Activated CD8-positive, alpha-beta memory T cell treated with anti-CD3 and anti-CD28 coated beads, Interleukin-2, amount 50 U/mL, for 1 hour (primary cell): Measurements from ENCODE around the gene KIF19.
A peak's percentile ranks its signal among the peaks of the same experiment; 100 is the strongest.

Experiments used
- DNase-seq: peaks from one replicate; pipeline ENCODE4 v3.0.0-alpha.2; 2020; ENCODE audit errors: extremely low read depth

Gene KIF19

GRCh38 chr17:74362810-74363498 lies 36.9 kb downstream of the KIF19 start:
- no peak for DNase-seq

GRCh38 chr17:74367206-74367605 lies 41.2 kb downstream of the KIF19 start, which contains the start of gene GPR142:
TSS of gene GPR142 (plus strand) at chr17:74367506. CDS start at chr17:74369541, 2,035 bp downstream.
- no peak for DNase-seq

- peak; percentile 36 for DNase-seq
Observed at GRCh38 chr17:74368341-74369081, 42.5 kb downstream of the KIF19 start.

GRCh38 chr17:74369221-74369620 lies 43.2 kb downstream of the KIF19 start:
- DNase-seq: peak; percentile 22

GRCh38 chr17:74369665-74370490 lies 43.9 kb downstream of the KIF19 start:
- DNase-seq: no peak

- DNase-seq: no peak
Observed at GRCh38 chr17:74371653-74372147, 45.7 kb downstream of the KIF19 start.

- DNase-seq: no peak
Observed at GRCh38 chr17:74372426-74372825, 46.4 kb downstream of the KIF19 start.

GRCh38 chr17:74373838-74374606 lies 48.0 kb downstream of the KIF19 start:
- DNase-seq: no peak

- DNase-seq: no peak
Observed at GRCh38 chr17:74374858-74375257, 48.8 kb downstream of the KIF19 start.

GRCh38 chr17:74379495-74380085 lies 53.6 kb downstream of the KIF19 start:
- DNase-seq: peak; percentile 75

GRCh38 chr17:74380086-74380958 lies 54.3 kb downstream of the KIF19 start:
- no peak for DNase-seq

GRCh38 chr17:74380959-74381808 lies 55.2 kb downstream of the KIF19 start:
- no peak for DNase-seq

GRCh38 chr17:74383141-74383540 lies 57.1 kb downstream of the KIF19 start:
- no peak for DNase-seq

GRCh38 chr17:74385201-74385600 lies 59.2 kb downstream of the KIF19 start:
- DNase-seq: no peak

GRCh38 chr17:74386386-74386785 lies 60.4 kb downstream of the KIF19 start:
- DNase-seq: no peak

GRCh38 chr17:74387365-74388218 lies 61.6 kb downstream of the KIF19 start:
- DNase-seq: no peak

GRCh38 chr17:74389084-74389753 lies 63.2 kb downstream of the KIF19 start:
- no peak for DNase-seq
